Activated CD4-positive, alpha-beta T cell treated with anti-CD3 and anti-CD28 coated beads, Interleukin-10, Interleukin-2, amounts not matched to agents 100 ng/mL and 50 ng/mL, durations not matched to agents 16 hours and 8 hours (primary cell): Measurements from ENCODE around the gene TEX11.
A peak's percentile ranks its signal among the peaks of the same experiment; 100 is the strongest.
"Not testable (repeated sequence)": the region's sequence is repeated elsewhere in the genome, so short reads cannot be mapped to it uniquely, and the experiment has no call there.

Experiments
- DNase-seq: peaks from one replicate; pipeline ENCODE4 v3.0.0-alpha.2; 2020

The TEX11 gene

GRCh38 chrX:70577442-70577841 lies 331.1 kb downstream of the TEX11 start:
- DNase-seq: no peak

GRCh38 chrX:70569922-70570576 lies 338.5 kb downstream of the TEX11 start:
- DNase-seq: not testable (repeated sequence)

GRCh38 chrX:70554948-70555347 lies 353.6 kb downstream of the TEX11 start:
- DNase-seq: no peak

GRCh38 chrX:70554523-70554922 lies 354.0 kb downstream of the TEX11 start:
- DNase-seq: no peak

GRCh38 chrX:70554081-70554480 lies 354.4 kb downstream of the TEX11 start:
- peak; percentile 9 for DNase-seq

- DNase-seq: peak; percentile 39
Observed at GRCh38 chrX:70553516-70553915, 355.0 kb downstream of the TEX11 start.

GRCh38 chrX:70552130-70552704 lies 356.3 kb downstream of the TEX11 start:
- no peak for DNase-seq

- no peak for DNase-seq
Observed at GRCh38 chrX:70549429-70549828, 359.1 kb downstream of the TEX11 start.

GRCh38 chrX:70535198-70535597 lies 373.3 kb downstream of the TEX11 start:
- no peak for DNase-seq

- peak; percentile 23 for DNase-seq
Observed at GRCh38 chrX:70527610-70528345, 380.7 kb downstream of the TEX11 start.

- no peak for DNase-seq
Observed at GRCh38 chrX:70527053-70527452, 381.5 kb downstream of the TEX11 start.

GRCh38 chrX:70525733-70526132 lies 382.8 kb downstream of the TEX11 start:
- no peak for DNase-seq

- DNase-seq: not testable (repeated sequence)
Observed at GRCh38 chrX:70515692-70516091, 392.8 kb downstream of the TEX11 start.

- DNase-seq: not testable (repeated sequence)
Observed at GRCh38 chrX:70515270-70515669, 393.2 kb downstream of the TEX11 start.

GRCh38 chrX:70509078-70509477 lies 399.4 kb downstream of the TEX11 start:
- DNase-seq: no peak

- DNase-seq: peak; percentile 76
Observed at GRCh38 chrX:70508296-70508911, 400.1 kb downstream of the TEX11 start.

- DNase-seq: no peak
Observed at GRCh38 chrX:70505451-70505841, 403.1 kb downstream of the TEX11 start.

- peak; percentile 61 for DNase-seq
Observed at GRCh38 chrX:70504772-70505450, 403.6 kb downstream of the TEX11 start.

GRCh38 chrX:70500826-70501225 lies 407.7 kb downstream of the TEX11 start:
- no peak for DNase-seq

- DNase-seq: no peak
Observed at GRCh38 chrX:70498129-70498528, 410.4 kb downstream of the TEX11 start.

GRCh38 chrX:70497026-70497425 lies 411.5 kb downstream of the TEX11 start:
- DNase-seq: no peak

GRCh38 chrX:70496491-70496890 lies 412.0 kb downstream of the TEX11 start:
- DNase-seq: no peak

- DNase-seq: peak; percentile 31
Observed at GRCh38 chrX:70494441-70494840, 414.1 kb downstream of the TEX11 start.
